MM.1S (cell line): ENCODE measurements around the gene XPR1.

Source experiments
- DNase-seq: peaks from one replicate; pipeline ENCODE4 v3.0.0-alpha.2; 2015
- H2AFZ ChIP-seq: fragments of 300-600 bp; sonication (generic); 2 replicates; pipeline ENCODE4 v1.6.0; 2016; ENCODE audit warnings: antibody characterized with exemption, low read length
- H3F3A ChIP-seq: fragments of 300-600 bp; sonication (generic); 2 replicates; pipeline ENCODE4 v1.6.1; 2016; ENCODE audit warnings: mild to moderate bottlenecking, antibody characterized with exemption, low read length, moderate library complexity, mixed read lengths; ENCODE audit not compliant: insufficient read depth
- H3K27ac ChIP-seq: fragments of 300-600 bp; sonication (generic); 2 replicates; pipeline ENCODE4 v1.5.1; 2016; ENCODE audit warnings: mild to moderate bottlenecking, low read length
- H3K27me3 ChIP-seq: fragments of 300-600 bp; sonication (generic); replicated peaks from 2 replicates; pipeline ENCODE4 v1.6.0; 2016; ENCODE audit warnings: low read length; ENCODE audit not compliant: insufficient read depth
- H3K36me3 ChIP-seq: fragments of 300-600 bp; sonication (generic); replicated peaks from 2 replicates; pipeline ENCODE4 v1.6.1; 2016; ENCODE audit warnings: mild to moderate bottlenecking, low read length, mixed read lengths; ENCODE audit not compliant: insufficient read depth
- H3K4me1 ChIP-seq: fragments of 300-600 bp; sonication (generic); 2 replicates; pipeline ENCODE4 v1.6.1; 2016; ENCODE audit warnings: low read length, mixed read lengths
- H3K4me2 ChIP-seq: fragments of 300-600 bp; sonication (generic); 2 replicates; pipeline ENCODE4 v1.6.0; 2016; ENCODE audit warnings: low read depth, low read length
- H3K4me3 ChIP-seq: fragments of 300-600 bp; sonication (generic); 2 replicates; pipeline ENCODE4 v1.5.1; 2016; ENCODE audit warnings: low read length, mixed read lengths
- H3K79me2 ChIP-seq: fragments of 300-600 bp; sonication (generic); 2 replicates; pipeline ENCODE4 v1.6.1; 2016; ENCODE audit warnings: mixed run types, low read length, mixed read lengths
- H3K9ac ChIP-seq: fragments of 300-600 bp; sonication (generic); 2 replicates; pipeline ENCODE4 v1.6.1; 2016; ENCODE audit warnings: low read length, mixed read lengths
- H3K9me2 ChIP-seq: fragments of 300-600 bp; sonication (generic); replicated peaks from 2 replicates; pipeline ENCODE4 v1.6.1; 2016; ENCODE audit warnings: mild to moderate bottlenecking, low read length, mixed read lengths; ENCODE audit not compliant: insufficient read depth
- H3K9me3 ChIP-seq: fragments of 300-600 bp; sonication (generic); replicated peaks from 2 replicates; pipeline ENCODE4 v1.6.1; 2016; ENCODE audit warnings: mild to moderate bottlenecking, low read length, mixed read lengths; ENCODE audit not compliant: insufficient read depth
- H4K20me1 ChIP-seq: fragments of 300-600 bp; sonication (generic); 2 replicates; pipeline ENCODE4 v1.6.1; 2016; ENCODE audit warnings: mild to moderate bottlenecking, low read length, moderate library complexity, mixed read lengths; ENCODE audit not compliant: insufficient read depth
- CTCF ChIP-seq: fragments of 300-600 bp; sonication (generic); IDR thresholded peaks from 2 replicates; pipeline ENCODE4 v1.5.1; 2016; ENCODE audit warnings: antibody characterized with exemption, low read length, mixed read lengths
- EZH2 ChIP-seq: fragments of 300-600 bp; sonication (generic); optimal IDR thresholded peaks from 2 replicates; pipeline ENCODE3; 2017; ENCODE audit warnings: low read depth, mild to moderate bottlenecking, antibody characterized with exemption, low read length, mixed read lengths
- EZH2phosphoT487 ChIP-seq: fragments of 300-600 bp; sonication (generic); IDR thresholded peaks from 2 replicates; pipeline ENCODE4 v1.6.1; 2018; ENCODE audit warnings: antibody characterized with exemption, low read length

The XPR1 gene

GRCh38 chr1:180609643-180610555 lies 21.9 kb upstream of the XPR1 start:
- Histone ChIP-seq H4K20me1 (no peaks in the 10 kb centered on the region), H3K9me3 (no peaks in the 10 kb centered on the region), H3K4me1 (no peaks in the 10 kb centered on the region), H3F3A (no peaks in the 10 kb centered on the region), H3K4me3 (no peak overlapping the region), H3K79me2 (no peaks in the 10 kb centered on the region), H3K9ac (no peak overlapping the region), H3K4me2 (no peak overlapping the region), H3K27ac (no peak overlapping the region), H3K27me3 (no peaks in the 10 kb centered on the region), H3K9me2 (no peaks in the 10 kb centered on the region), H3K36me3 (no peaks in the 10 kb centered on the region), H2AFZ (0 out of 2 replicates have a peak overlapping the region, but pooled peaks have one; percentile 0)
- DNase-seq = no peak
- TF ChIP-seq EZH2phosphoT487 (no peak), EZH2 (no peak), CTCF (no peak)

GRCh38 chr1:180610556-180611015 lies 21.2 kb upstream of the XPR1 start:
- H3K4me2 ChIP-seq = no peak overlapping the region

GRCh38 chr1:180611016-180611930 lies 20.5 kb upstream of the XPR1 start:
- Histone ChIP-seq H3K36me3 (no peaks in the 10 kb centered on the region), H2AFZ (no peak overlapping the region; the same call in 1 of the 2 replicates), H3K27me3 (no peaks in the 10 kb centered on the region), H3K4me1 (no peaks in the 10 kb centered on the region), H3K9ac (no peak overlapping the region), H3K4me2 (no peak overlapping the region), H3K9me2 (no peaks in the 10 kb centered on the region), H3F3A (no peaks in the 10 kb centered on the region), H3K79me2 (no peaks in the 10 kb centered on the region), H3K27ac (no peak overlapping the region), H3K9me3 (no peaks in the 10 kb centered on the region), H4K20me1 (no peaks in the 10 kb centered on the region), H3K4me3 (no peak overlapping the region)
- no peak for DNase-seq
- no peak for TF ChIP-seq CTCF
- no peak for TF ChIP-seq EZH2

More at GRCh38 chr1:180610556-180611015, 21.2 kb upstream of the XPR1 start:
- no peaks in the 10 kb centered on the region for H3K79me2 ChIP-seq
- H3K9me2 ChIP-seq = no peaks in the 10 kb centered on the region
- no peak for DNase-seq
- no peaks in the 10 kb centered on the region for H3K9me3 ChIP-seq
- H3F3A ChIP-seq = no peaks in the 10 kb centered on the region
- H3K9ac ChIP-seq = no peak overlapping the region
- H3K4me1 ChIP-seq = no peaks in the 10 kb centered on the region
- H4K20me1 ChIP-seq = no peaks in the 10 kb centered on the region
- no peak overlapping the region for H2AFZ ChIP-seq
- no peak overlapping the region for H3K27ac ChIP-seq
- no peak for TF ChIP-seq EZH2
- no peak for TF ChIP-seq CTCF
- no peak for TF ChIP-seq EZH2phosphoT487
- no peaks in the 10 kb centered on the region for H3K36me3 ChIP-seq
- no peak overlapping the region for H3K4me3 ChIP-seq
- no peaks in the 10 kb centered on the region for H3K27me3 ChIP-seq
